IMR-90 (cell line): ENCODE measurements around the gene SLC12A7. TPM values are rescaled to one million over a fixed set of nuclear protein-coding genes. Genes with fewer than 3 reads are reported as not detected.

Experiments used
- ATAC-seq: fragments of 200-7000 bp; cut with Tn5 transposase; 2 replicates; pipeline ENCODE4 v1.9.1; 2020; ENCODE audit warnings: low read depth, mild to moderate bottlenecking, moderate library complexity
- BruUV-seq: library from RNA; stranded (reverse); fragments of 400-500 nt; replicated peaks from 2 replicates; lab custom pipeline; 2021; lab: Mats Ljungman, UMichigan
- CTCF ChIA-PET: fragments of 300-600 bp; formaldehyde crosslinking; extraction: SDS; loops from one replicate; lab custom pipeline; 2021; ENCODE audit warnings: antibody characterized with exemption; lab: Yijun Ruan, JAX
- POLR2A ChIA-PET: fragments of 300-600 bp; sonication (Branson Sonifier 250); formaldehyde crosslinking; loops from one replicate; lab custom pipeline; 2022; ENCODE audit warnings: antibody characterized with exemption; ENCODE audit not compliant: unreplicated experiment; lab: Charles Lee
- DNase-seq: peaks from one replicate; pipeline ENCODE4 v3.0.0; 2013
- H2AFZ ChIP-seq: replicated peaks from 2 replicates; pipeline ENCODE3; 2013; ENCODE audit warnings: low read length, mild to moderate bottlenecking; ENCODE audit not compliant: poor library complexity
- H2AK5ac ChIP-seq: 2 replicates; pipeline ENCODE4 v1.6.1; 2013; ENCODE audit warnings: low read depth, low read length, inconsistent platforms
- H2AK9ac ChIP-seq: replicated peaks from 2 replicates; pipeline ENCODE3; 2013; ENCODE audit warnings: mild to moderate bottlenecking, low read depth, low read length, moderate library complexity; ENCODE audit not compliant: poor library complexity
- H2BK120ac ChIP-seq: 2 replicates; pipeline ENCODE4 v1.6.1; 2013; ENCODE audit warnings: low read depth, low read length, inconsistent platforms
- H2BK15ac ChIP-seq: 3 replicates; pipeline ENCODE4 v1.6.1; 2013; ENCODE audit warnings: low read depth, low read length, inconsistent platforms
- H2BK20ac ChIP-seq: 2 replicates; pipeline ENCODE4 v1.6.1; 2013; ENCODE audit warnings: low read depth, mild to moderate bottlenecking, inconsistent platforms, low read length, moderate library complexity
- H2BK5ac ChIP-seq: 2 replicates; pipeline ENCODE4 v1.6.1; 2013; ENCODE audit warnings: mild to moderate bottlenecking, low read depth, low read length, inconsistent platforms; ENCODE audit not compliant: poor library complexity, severe bottlenecking
- H3K14ac ChIP-seq: replicated peaks from 2 replicates; pipeline ENCODE4 v1.6.1; 2013; ENCODE audit warnings: low read depth, low read length, inconsistent platforms
- H3K18ac ChIP-seq: 2 replicates; pipeline ENCODE4 v1.6.1; 2013; ENCODE audit warnings: low read depth, low read length, control low read depth
- H3K23ac ChIP-seq: 2 replicates; pipeline ENCODE4 v1.6.1; 2013; ENCODE audit warnings: low read depth, low read length, inconsistent platforms
- H3K27ac ChIP-seq: 2 replicates; pipeline ENCODE4 v1.5.1; 2013; ENCODE audit warnings: mild to moderate bottlenecking, control low read depth, low read length; ENCODE audit not compliant: insufficient read depth
- H3K27me3 ChIP-seq: 2 replicates; pipeline ENCODE4 v1.6.1; 2013; ENCODE audit warnings: low read length; ENCODE audit not compliant: control insufficient read depth, insufficient read depth
- H3K36me3 ChIP-seq: 2 replicates; pipeline ENCODE4 v1.6.1; 2013; ENCODE audit warnings: low read length, mixed read lengths; ENCODE audit not compliant: control insufficient read depth, insufficient read depth
- H3K4ac ChIP-seq: 2 replicates; pipeline ENCODE4 v1.6.1; 2013; ENCODE audit warnings: low read depth, low read length, inconsistent platforms
- H3K4me1 ChIP-seq: 2 replicates; pipeline ENCODE4 v1.6.1; 2013; ENCODE audit warnings: low read length, mixed read lengths; ENCODE audit not compliant: control insufficient read depth, insufficient read depth
- H3K4me2 ChIP-seq: 2 replicates; pipeline ENCODE4 v1.6.1; 2013; ENCODE audit warnings: low read depth, mild to moderate bottlenecking, control low read depth, low read length, moderate library complexity
- H3K4me3 ChIP-seq: 2 replicates; pipeline ENCODE4 v1.5.1; 2013; ENCODE audit warnings: low read depth, mild to moderate bottlenecking, control low read depth, low read length, moderate library complexity; ENCODE audit not compliant: insufficient read depth
- H3K56ac ChIP-seq: 2 replicates; pipeline ENCODE4 v1.6.1; 2013; ENCODE audit warnings: low read length, inconsistent platforms; ENCODE audit not compliant: insufficient read depth; ENCODE audit errors: extremely low read depth
- H3K79me1 ChIP-seq, 2 experiments: 2 replicates each; pipeline ENCODE4 v1.6.1; 2013; ENCODE audit warnings: low read length in 2 of 2, inconsistent platforms in 1 of 2, low read depth in 1 of 2
- H3K9ac ChIP-seq: 2 replicates; pipeline ENCODE4 v1.6.1; 2013; ENCODE audit warnings: low read depth, low read length, control low read depth
- H3K9me1 ChIP-seq: 2 replicates; pipeline ENCODE4 v1.6.1; 2013; ENCODE audit warnings: low read length, inconsistent platforms; ENCODE audit not compliant: insufficient read depth
- H3K9me3 ChIP-seq: 2 replicates; pipeline ENCODE4 v1.6.1; 2013; ENCODE audit warnings: low read length; ENCODE audit not compliant: control insufficient read depth, insufficient read depth
- H4K20me1 ChIP-seq: 2 replicates; pipeline ENCODE4 v1.6.1; 2013; ENCODE audit warnings: low read length, inconsistent platforms; ENCODE audit not compliant: insufficient read depth
- H4K5ac ChIP-seq: 2 replicates; pipeline ENCODE4 v1.6.1; 2013; ENCODE audit warnings: mild to moderate bottlenecking, low read depth, low read length, control low read depth
- H4K8ac ChIP-seq, 2 experiments: 2 replicates each; pipeline ENCODE4 v1.6.1; 2013; ENCODE audit warnings: low read depth in 2 of 2, low read length in 2 of 2, control low read depth in 1 of 2, inconsistent platforms in 1 of 2
- H4K91ac ChIP-seq: 2 replicates; pipeline ENCODE4 v1.6.1; 2013; ENCODE audit warnings: low read depth, low read length, inconsistent platforms; ENCODE audit not compliant: insufficient read depth
- BHLHE40 ChIP-seq: fragments of 150-350 bp; IDR thresholded peaks from 2 replicates; pipeline ENCODE4 v1.6.1; 2016; ENCODE audit warnings: mild to moderate bottlenecking, low read depth, low read length
- CEBPB ChIP-seq: IDR thresholded peaks from 2 replicates; pipeline ENCODE4 v1.6.1; 2012; ENCODE audit warnings: low read depth, low read length, improper control_type of control experiment
- CHD1 ChIP-seq: IDR thresholded peaks from 2 replicates; pipeline ENCODE4 v1.6.1; 2012; ENCODE audit warnings: low read depth, low read length, improper control_type of control experiment
- CTCF ChIP-seq: conservative IDR thresholded peaks from 2 replicates; pipeline ENCODE4 v1.5.1; 2012; ENCODE audit warnings: mild to moderate bottlenecking, low read depth, low read length, improper control_type of control experiment
- ELK1 ChIP-seq: fragments of 150-350 bp; IDR thresholded peaks from 2 replicates; pipeline ENCODE4 v1.6.1; 2016; ENCODE audit warnings: low read depth, mild to moderate bottlenecking, low read length, moderate library complexity, borderline replicate concordance
- FOS ChIP-seq: fragments of 150-350 bp; IDR thresholded peaks from 2 replicates; pipeline ENCODE4 v1.6.1; 2016; ENCODE audit warnings: low read depth, low read length
- MAFK ChIP-seq: IDR thresholded peaks from 2 replicates; pipeline ENCODE4 v1.6.1; 2012; ENCODE audit warnings: low read depth, low read length, improper control_type of control experiment
- MAZ ChIP-seq: IDR thresholded peaks from 2 replicates; pipeline ENCODE4 v1.6.1; 2012; ENCODE audit warnings: low read depth, mild to moderate bottlenecking, low read length, improper control_type of control experiment, moderate library complexity, borderline replicate concordance
- MXI1 ChIP-seq: IDR thresholded peaks from 2 replicates; pipeline ENCODE4 v1.6.1; 2012; ENCODE audit warnings: low read depth, mild to moderate bottlenecking, low read length, moderate library complexity, borderline replicate concordance
- NFE2L2 ChIP-seq: fragments of 150-350 bp; IDR thresholded peaks from 2 replicates; pipeline ENCODE4 v1.6.1; 2016; ENCODE audit warnings: low read depth, mild to moderate bottlenecking, low read length
- POLR2A ChIP-seq: IDR thresholded peaks from 2 replicates; pipeline ENCODE4 v1.6.1; 2012; ENCODE audit warnings: mild to moderate bottlenecking, low read depth, low read length
- RAD21 ChIP-seq: IDR thresholded peaks from 2 replicates; pipeline ENCODE4 v1.6.1; 2012; ENCODE audit warnings: low read length, improper control_type of control experiment
- RCOR1 ChIP-seq: IDR thresholded peaks from 2 replicates; pipeline ENCODE4 v1.6.1; 2012; ENCODE audit warnings: mild to moderate bottlenecking, low read length, improper control_type of control experiment; ENCODE audit not compliant: insufficient replicate concordance
- RFX5 ChIP-seq: IDR thresholded peaks from 2 replicates; pipeline ENCODE4 v1.8.0; 2012; ENCODE audit warnings: low read depth, mild to moderate bottlenecking, low read length, moderate library complexity
- SMC3 ChIP-seq: fragments of 150-350 bp; IDR thresholded peaks from 2 replicates; pipeline ENCODE4 v1.6.1; 2016; ENCODE audit warnings: low read depth, mild to moderate bottlenecking, antibody characterized with exemption, low read length, moderate library complexity
- USF2 ChIP-seq: fragments of 150-350 bp; IDR thresholded peaks from 2 replicates; pipeline ENCODE4 v1.6.1; 2017; ENCODE audit warnings: mild to moderate bottlenecking, antibody characterized with exemption, low read length, low read depth
- WGBS, 2 experiments: methylation state at CpG; one replicate each; pipeline versions ENCODE4 v1.1.5 to v1.1.7; 2013; ENCODE audit warnings: missing lambda C conversion rate in 2 of 2; ENCODE audit not compliant: insufficient read length in 1 of 2; ENCODE audit errors: extremely low coverage in 2 of 2; 5-methylcytosine and 5-hydroxymethylcytosine counted together
- dilution Hi-C: fragments of 300-500 bp; cut with HindIII; formaldehyde crosslinking; loops from one replicate; pipeline ENCODE4 v1.14.3; 2018; ENCODE audit warnings: low sequenced_read_pairs; ENCODE audit not compliant: unreplicated experiment
- in situ Hi-C: fragments of 300-500 bp; cut with MboI; formaldehyde crosslinking; loops from 3 replicates; pipeline ENCODE4 v1.14.3; 2019; ENCODE audit warnings: low sequenced_read_pairs, inconsistent platforms, mixed read lengths
- intact Hi-C: fragments of 100-400 bp; cut with micrococcal nuclease; formaldehyde crosslinking; loops from 2 replicates; pipeline ENCODE4 v1.10.0; 2022
- polyA plus RNA-seq, 3 experiments: library from polyadenylated mRNA; depleted of rRNA; stranded (reverse); fragments of >200 nt; gene quantifications; 2 replicates each; pipeline ENCODE4 v1.2.3, GENCODE V29; 2012; ENCODE audit warnings: low replicate concordance in 1 of 3
- total RNA-seq: library from RNA; depleted of rRNA; stranded (reverse); fragments of >200 nt; gene quantifications from 2 replicates; pipeline ENCODE4 v1.2.3, GENCODE V29; 2012

The SLC12A7 gene
- total and polyA plus RNA-seq, 2 of the 4 experiments (the other 2 are of a cell fraction) = 3.0 to 6.1 TPM

- no peaks in the 10 kb centered on the region; the same call in 1 of the 2 replicates for H4K20me1 ChIP-seq
- POLR2A ChIA-PET = no interaction called here
- H3K23ac ChIP-seq = no peak overlapping the region
- intact Hi-C loops = no loop called here
- dilution Hi-C loops = no loop called here
- H3K14ac ChIP-seq = no peak overlapping the region
- H4K8ac ChIP-seq = no peak overlapping the region
- H3K27ac ChIP-seq = no peak overlapping the region
- no peak overlapping the region for H2BK20ac ChIP-seq
- H4K5ac ChIP-seq = no peak overlapping the region
- WGBS, 2 experiments = 84% methylated on average over 13 of the region's 34 CpGs; no CpG with 5 or more reads in 1 of the 2 experiments
- H3K56ac ChIP-seq = no peak overlapping the region
- DNase-seq (no peak), ATAC-seq (no peak)
- H3K4ac ChIP-seq = no peak overlapping the region
- H3K9me1 ChIP-seq = no peaks in the 10 kb centered on the region
- no TSS peak for BruUV-seq
- in situ Hi-C loops = no loop called here
- no peak overlapping the region for H2AK9ac ChIP-seq
- no peak overlapping the region for H3K18ac ChIP-seq
- no peak overlapping the region for H3K9ac ChIP-seq
- H3K4me2 ChIP-seq = no peak overlapping the region
- H3K4me1 ChIP-seq = no peaks in the 10 kb centered on the region
- H3K27me3 ChIP-seq = peaks cover 55% of the 10 kb centered on the region
- no peak overlapping the region for H2BK15ac ChIP-seq
- H2BK120ac ChIP-seq = no peak overlapping the region
- TF ChIP-seq MXI1 = no peak
- no peak for TF ChIP-seq RAD21
- no peak for TF ChIP-seq RCOR1
- no peak for TF ChIP-seq MAFK
- no peak for TF ChIP-seq MAZ
- no peak for TF ChIP-seq BHLHE40
- TF ChIP-seq USF2 = no peak
- no peak for TF ChIP-seq RFX5
- no peak for TF ChIP-seq SMC3
- TF ChIP-seq NFE2L2 = no peak
- no peak for TF ChIP-seq ELK1
- TF ChIP-seq CTCF = no peak
- no peak for TF ChIP-seq POLR2A
- no peak for TF ChIP-seq FOS
- TF ChIP-seq CHD1 = no peak
- TF ChIP-seq CEBPB = no peak
- H3K79me1 ChIP-seq = no peaks in the 10 kb centered on the region
- no peak overlapping the region for H4K91ac ChIP-seq
- no peak overlapping the region for H2AFZ ChIP-seq
- H2BK5ac ChIP-seq = no peak overlapping the region
- CTCF ChIA-PET = no interaction called here
- no peaks in the 10 kb centered on the region for H3K9me3 ChIP-seq
- H3K36me3 ChIP-seq = no peaks in the 10 kb centered on the region
- no peak overlapping the region for H3K4me3 ChIP-seq
- H2AK5ac ChIP-seq = no peak overlapping the region
Observed at GRCh38 chr5:1122511-1123294, 10.8 kb upstream of the SLC12A7 start.
